Trophoblast cell (in vitro differentiated cells and primary cell): ENCODE measurements around the gene ASGR2.
"Not testable (repeated sequence)": the region's sequence is repeated elsewhere in the genome, so short reads cannot be mapped to it uniquely, and the experiment has no call there.

Experiments
- DNase-seq, 2 donors: peaks; one replicate each; pipeline ENCODE4 v3.0.0-alpha.2; 2016
- H2AFZ ChIP-seq: 2 replicates; pipeline ENCODE4 v1.6.1; 2013; ENCODE audit warnings: low read length, moderate library complexity, mild to moderate bottlenecking; ENCODE audit not compliant: insufficient read depth, poor library complexity
- H2AK5ac ChIP-seq: 2 replicates; pipeline ENCODE4 v1.6.1; 2013; ENCODE audit warnings: mild to moderate bottlenecking, low read length
- H2BK120ac ChIP-seq: 2 replicates; pipeline ENCODE4 v1.6.1; 2013; ENCODE audit warnings: low read length, mild to moderate bottlenecking, moderate library complexity; ENCODE audit not compliant: insufficient read depth, poor library complexity
- H2BK12ac ChIP-seq: 2 replicates; pipeline ENCODE4 v1.6.1; 2013; ENCODE audit warnings: mild to moderate bottlenecking, low read length, moderate library complexity
- H2BK5ac ChIP-seq: 2 replicates; pipeline ENCODE4 v1.6.1; 2013; ENCODE audit warnings: low read length, low read depth, moderate library complexity, mild to moderate bottlenecking; ENCODE audit not compliant: poor library complexity
- H3K14ac ChIP-seq: 2 replicates; pipeline ENCODE4 v1.6.1; 2013; ENCODE audit warnings: mild to moderate bottlenecking, low read length
- H3K18ac ChIP-seq: 2 replicates; pipeline ENCODE4 v1.6.1; 2013; ENCODE audit warnings: mild to moderate bottlenecking, low read length
- H3K23ac ChIP-seq: 2 replicates; pipeline ENCODE4 v1.6.1; 2013; ENCODE audit warnings: low read length
- H3K27ac ChIP-seq: 2 replicates; pipeline ENCODE4 v1.5.1; 2013; ENCODE audit warnings: low read depth, mild to moderate bottlenecking, inconsistent platforms, low read length, moderate library complexity
- H3K27me3 ChIP-seq: 2 replicates; pipeline ENCODE4 v1.6.1; 2013; ENCODE audit warnings: inconsistent platforms, mild to moderate bottlenecking, low read length, moderate library complexity; ENCODE audit not compliant: insufficient read depth
- H3K36me3 ChIP-seq, 2 experiments: 1 replicate in 1 of 2; 2 replicates in 1 of 2; pipeline ENCODE4 v1.6.1; 2013; ENCODE audit warnings: low read length in 2 of 2, mild to moderate bottlenecking in 2 of 2, moderate library complexity in 1 of 2; ENCODE audit not compliant: insufficient read depth in 2 of 2, control insufficient read depth in 1 of 2
- H3K4ac ChIP-seq: 2 replicates; pipeline ENCODE4 v1.6.1; 2013; ENCODE audit warnings: low read depth, mild to moderate bottlenecking, low read length, moderate library complexity
- H3K4me1 ChIP-seq, 2 experiments: 1 replicate in 1 of 2; 2 replicates in 1 of 2; pipeline ENCODE4 v1.6.1; 2013; ENCODE audit warnings: low read length in 2 of 2, mild to moderate bottlenecking in 2 of 2, moderate library complexity in 1 of 2; ENCODE audit not compliant: insufficient read depth in 2 of 2, control insufficient read depth in 1 of 2
- H3K4me2 ChIP-seq: 2 replicates; pipeline ENCODE4 v1.6.1; 2013; ENCODE audit warnings: inconsistent platforms, mild to moderate bottlenecking, low read length, moderate library complexity
- H3K4me3 ChIP-seq: 2 replicates; pipeline ENCODE4 v1.5.1; 2013; ENCODE audit warnings: mild to moderate bottlenecking, low read depth, low read length, inconsistent platforms
- H3K79me1 ChIP-seq: one replicate; pipeline ENCODE4 v1.6.1; 2013; ENCODE audit warnings: low read length
- H3K79me2 ChIP-seq: 2 replicates; pipeline ENCODE4 v1.6.1; 2013; ENCODE audit warnings: low read length, mild to moderate bottlenecking; ENCODE audit not compliant: control insufficient read depth, insufficient read depth, poor library complexity
- H3K9ac ChIP-seq: 2 replicates; pipeline ENCODE4 v1.6.1; 2013; ENCODE audit warnings: mild to moderate bottlenecking, low read length
- H3K9me3 ChIP-seq: 2 replicates; pipeline ENCODE4 v1.6.1; 2013; ENCODE audit warnings: low read depth, mild to moderate bottlenecking, control low read depth, inconsistent platforms, low read length; ENCODE audit not compliant: insufficient read depth
- H4K12ac ChIP-seq: 2 replicates; pipeline ENCODE4 v1.6.1; 2013; ENCODE audit warnings: low read depth, mild to moderate bottlenecking, low read length, moderate library complexity
- H4K8ac ChIP-seq: 2 replicates; pipeline ENCODE4 v1.6.1; 2013; ENCODE audit warnings: low read depth, mild to moderate bottlenecking, low read length, moderate library complexity
- H4K91ac ChIP-seq: one replicate; pipeline ENCODE4 v1.6.1; 2013; ENCODE audit warnings: low read depth, mild to moderate bottlenecking, low read length, moderate library complexity
- WGBS: extraction: QIAGEN DNeasy Blood & Tissue Kit; methylation state at CpG from one replicate; pipeline ENCODE4 v1.1.7; 2013; ENCODE audit warnings: missing lambda C conversion rate; ENCODE audit not compliant: insufficient read length, insufficient coverage; ENCODE audit errors: extremely low coverage; 5-methylcytosine and 5-hydroxymethylcytosine counted together

The ASGR2 gene

DNA sequence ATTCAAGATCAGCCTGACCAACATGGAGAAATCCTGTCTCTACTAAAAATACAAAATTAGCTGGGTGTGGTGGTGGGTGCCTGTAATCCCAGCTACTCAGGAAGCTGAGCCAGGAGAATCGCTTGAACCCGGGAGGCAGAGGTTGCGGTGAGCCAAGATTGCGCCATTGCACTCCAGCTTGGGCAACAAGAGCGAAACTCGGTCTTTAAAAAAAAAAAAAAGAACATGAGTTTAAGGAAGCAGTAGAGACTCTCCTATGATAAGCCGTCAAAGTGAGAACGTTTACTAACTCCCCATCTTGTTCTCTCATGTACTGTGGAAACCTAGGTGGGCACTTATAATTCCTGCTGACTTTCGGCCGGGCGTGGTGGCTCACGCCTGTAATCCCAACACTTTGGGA lies 6.0 kb upstream of the ASGR2 start:
- not testable (repeated sequence) for H3K18ac ChIP-seq, H3K4me2 ChIP-seq, H3K9ac ChIP-seq, H2AFZ ChIP-seq, H3K36me3 ChIP-seq, H3K79me2 ChIP-seq, H2BK120ac ChIP-seq, H3K79me1 ChIP-seq, H3K27me3 ChIP-seq, DNase-seq, H3K23ac ChIP-seq, H3K4ac ChIP-seq, H2BK12ac ChIP-seq, H2BK5ac ChIP-seq, H4K8ac ChIP-seq, H3K27ac ChIP-seq, H4K12ac ChIP-seq, H3K9me3 ChIP-seq, H2AK5ac ChIP-seq, H3K4me1 ChIP-seq, H4K91ac ChIP-seq, H3K14ac ChIP-seq, H3K4me3 ChIP-seq
- no CpG with 5 or more reads among the region's 12 CpGs for WGBS

- Histone ChIP-seq H4K12ac (no peak overlapping the region), H3K23ac (no peak overlapping the region)
- no CpG with 5 or more reads among the region's 2 CpGs for WGBS
Measured at GRCh38 chr17:7120123-7120522, 5.5 kb upstream of the ASGR2 start.

DNA sequence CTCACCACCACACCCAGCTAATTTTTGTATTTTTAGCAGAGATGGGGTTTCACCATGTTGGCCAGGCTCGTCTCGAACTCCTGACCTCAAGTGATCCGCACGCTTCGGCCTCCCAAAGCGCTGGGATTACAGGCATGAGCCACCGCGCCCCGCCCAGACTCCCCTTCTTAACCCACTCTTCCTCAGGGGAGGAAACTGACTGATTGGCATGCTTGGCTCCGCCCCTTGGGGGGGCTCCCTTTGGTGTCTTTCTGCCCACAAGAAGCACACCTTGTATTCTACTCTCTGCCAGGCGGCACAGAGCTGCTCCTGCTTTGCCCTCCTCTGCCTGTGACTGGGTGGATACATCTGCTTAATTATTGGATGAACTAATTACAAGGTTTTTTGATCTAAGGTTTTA lies 4.7 kb upstream of the ASGR2 start:
- Histone ChIP-seq H3K79me2 (no peaks in the 10 kb centered on the region), H3K27me3 (no peaks in the 10 kb centered on the region), H3K9ac (no peak overlapping the region), H2BK5ac (no peak overlapping the region), H3K14ac (no peak overlapping the region), H3K4me3 (no peak overlapping the region), H3K4me1 (no peaks in the 10 kb centered on the region), H3K36me3 (no peaks in the 10 kb centered on the region), H3K4me2 (no peak overlapping the region), H4K12ac (no peak overlapping the region), H2AFZ (no peak overlapping the region), H4K91ac (no peak overlapping the region), H2AK5ac (no peak overlapping the region), H2BK120ac (no peak overlapping the region), H3K79me1 (no peaks in the 10 kb centered on the region), H3K4ac (no peak overlapping the region), H3K23ac (no peak overlapping the region), H3K9me3 (no peaks in the 10 kb centered on the region), H3K27ac (no peak overlapping the region), H4K8ac (no peak overlapping the region), H3K18ac (no peak overlapping the region), H2BK12ac (no peak overlapping the region)
- no CpG with 5 or more reads among the region's 11 CpGs for WGBS
- DNase-seq: no peak

More at GRCh38 chr17:7120123-7120522, 5.5 kb upstream of the ASGR2 start:
- Histone ChIP-seq H2BK5ac (no peak overlapping the region), H2AK5ac (no peak overlapping the region), H4K8ac (no peak overlapping the region), H3K4me3 (no peak overlapping the region), H3K79me1 (no peaks in the 10 kb centered on the region), H2BK12ac (no peak overlapping the region), H3K4me1 (no peaks in the 10 kb centered on the region), H4K91ac (no peak overlapping the region), H3K9me3 (no peaks in the 10 kb centered on the region), H3K18ac (no peak overlapping the region), H2AFZ (no peak overlapping the region), H3K27me3 (no peaks in the 10 kb centered on the region), H3K9ac (no peak overlapping the region), H2BK120ac (no peak overlapping the region), H3K36me3 (no peaks in the 10 kb centered on the region), H3K4ac (no peak overlapping the region), H3K4me2 (no peak overlapping the region), H3K14ac (no peak overlapping the region), H3K79me2 (no peaks in the 10 kb centered on the region), H3K27ac (no peak overlapping the region)
- DNase-seq: no peak

- H2BK5ac ChIP-seq: no peak overlapping the region
- no peaks in the 10 kb centered on the region for H3K36me3 ChIP-seq
- WGBS: no CpG with 5 or more reads among the region's 19 CpGs
- H2BK120ac ChIP-seq: no peak overlapping the region
- no peak overlapping the region for H3K23ac ChIP-seq
- H3K14ac ChIP-seq: no peak overlapping the region
- H3K4me2 ChIP-seq: no peak overlapping the region
- no peak overlapping the region for H3K9ac ChIP-seq
- peaks cover 4% of the 10 kb centered on the region for H3K9me3 ChIP-seq
- no peaks in the 10 kb centered on the region for H3K27me3 ChIP-seq
- no peak overlapping the region for H4K91ac ChIP-seq
- no peak overlapping the region for H3K4me3 ChIP-seq
- H3K4ac ChIP-seq: no peak overlapping the region
- no peak overlapping the region for H2BK12ac ChIP-seq
- H4K8ac ChIP-seq: no peak overlapping the region
- H3K18ac ChIP-seq: no peak overlapping the region
- no peaks in the 10 kb centered on the region for H3K79me2 ChIP-seq
- H4K12ac ChIP-seq: no peak overlapping the region
- H3K27ac ChIP-seq: no peak overlapping the region
- DNase-seq: no peak
- no peak overlapping the region for H2AK5ac ChIP-seq
- no peaks in the 10 kb centered on the region for H3K79me1 ChIP-seq
- no peak overlapping the region for H2AFZ ChIP-seq
- no peaks in the 10 kb centered on the region for H3K4me1 ChIP-seq
Measured at GRCh38 chr17:7114875-7115614, 423 bp upstream of the ASGR2 start.
